ENCODE results near the gene PTPRT.

PTPRT gene

DNA sequence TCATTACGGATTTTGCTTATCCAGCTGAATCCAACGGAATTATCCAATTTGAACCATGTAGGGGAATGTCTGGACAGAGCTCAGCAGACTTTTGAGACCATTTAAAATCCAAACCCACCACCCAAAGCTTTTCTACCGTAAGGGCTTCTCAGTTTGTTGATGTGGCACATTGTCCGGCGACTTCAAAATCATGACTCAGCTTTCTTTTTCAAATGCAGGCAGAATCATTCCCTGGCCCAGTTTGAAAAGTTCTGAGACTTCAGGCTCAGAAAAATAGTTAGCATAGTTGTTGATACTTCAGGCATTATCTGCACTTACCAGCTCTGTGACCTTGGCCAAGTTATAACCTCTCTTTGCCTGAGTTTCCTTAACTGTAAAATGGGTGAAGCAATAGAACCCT is 182.2 kb downstream of the PTPRT start:
- POLR2A ChIA-PET, result no interaction called here
- CTCF ChIA-PET, result interaction anchor here (1.3 kb wide), 1 partner anchor 13 kb away, joined by 4 read pairs; no protein-coding TSS in a partner anchor
- no peak for DNase-seq (ENCODE audit: extremely low spot score)
- TF ChIP-seq, protein P1, sequence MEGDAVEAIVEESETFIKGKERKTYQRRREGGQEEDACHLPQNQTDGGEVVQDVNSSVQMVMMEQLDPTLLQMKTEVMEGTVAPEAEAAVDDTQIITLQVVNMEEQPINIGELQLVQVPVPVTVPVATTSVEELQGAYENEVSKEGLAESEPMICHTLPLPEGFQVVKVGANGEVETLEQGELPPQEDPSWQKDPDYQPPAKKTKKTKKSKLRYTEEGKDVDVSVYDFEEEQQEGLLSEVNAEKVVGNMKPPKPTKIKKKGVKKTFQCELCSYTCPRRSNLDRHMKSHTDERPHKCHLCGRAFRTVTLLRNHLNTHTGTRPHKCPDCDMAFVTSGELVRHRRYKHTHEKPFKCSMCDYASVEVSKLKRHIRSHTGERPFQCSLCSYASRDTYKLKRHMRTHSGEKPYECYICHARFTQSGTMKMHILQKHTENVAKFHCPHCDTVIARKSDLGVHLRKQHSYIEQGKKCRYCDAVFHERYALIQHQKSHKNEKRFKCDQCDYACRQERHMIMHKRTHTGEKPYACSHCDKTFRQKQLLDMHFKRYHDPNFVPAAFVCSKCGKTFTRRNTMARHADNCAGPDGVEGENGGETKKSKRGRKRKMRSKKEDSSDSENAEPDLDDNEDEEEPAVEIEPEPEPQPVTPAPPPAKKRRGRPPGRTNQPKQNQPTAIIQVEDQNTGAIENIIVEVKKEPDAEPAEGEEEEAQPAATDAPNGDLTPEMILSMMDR (IDR thresholded peaks at IDR 0.05; ENCODE audit: control extremely low read depth, extremely low read depth, low read depth, missing control alignments), result no peak

DNA sequence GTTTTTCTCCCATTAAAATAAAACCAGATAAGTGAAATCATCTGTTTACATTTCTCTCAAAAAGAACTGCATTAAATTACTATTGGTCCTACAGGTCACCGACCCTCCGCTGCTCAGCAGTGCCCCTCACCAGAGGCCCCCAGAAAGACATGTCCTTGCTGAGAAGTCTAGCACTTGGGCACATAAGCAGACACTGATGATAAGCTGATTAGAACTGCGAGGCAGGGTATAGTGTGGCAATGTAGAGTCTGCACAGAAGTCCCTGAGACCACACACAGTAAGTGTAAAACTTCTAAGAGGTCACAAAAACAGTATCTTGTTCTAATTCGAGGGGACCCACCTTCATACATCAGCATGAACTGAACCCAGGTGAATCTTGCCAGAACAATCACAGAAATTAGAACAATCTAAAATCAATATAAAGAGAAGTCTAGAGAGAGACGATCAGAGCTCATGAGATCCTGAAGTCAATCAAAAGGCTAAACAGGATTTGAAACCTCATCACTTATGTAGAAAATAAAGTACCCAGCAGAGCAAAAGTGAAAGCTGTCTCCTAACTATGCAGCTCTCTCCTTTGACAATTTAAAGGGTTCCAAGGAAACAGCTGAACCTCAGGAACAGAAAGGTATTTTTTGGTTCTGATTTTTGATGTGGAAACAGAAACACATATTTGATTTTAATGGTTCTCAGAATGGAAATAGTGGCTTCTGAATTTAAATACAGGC is 182.9 kb downstream of the PTPRT start:
- no peak for DNase-seq (ENCODE audit: extremely low spot score)
- ChIA-PET POLR2A (no interaction called here), CTCF (interaction anchor here (1.3 kb wide), 1 partner anchor 12 kb away, joined by 4 read pairs; no protein-coding TSS in a partner anchor)
- TF ChIP-seq, protein P1 (IDR thresholded peaks at IDR 0.05; ENCODE audit: control extremely low read depth, extremely low read depth, low read depth, missing control alignments), result no peak

DNA sequence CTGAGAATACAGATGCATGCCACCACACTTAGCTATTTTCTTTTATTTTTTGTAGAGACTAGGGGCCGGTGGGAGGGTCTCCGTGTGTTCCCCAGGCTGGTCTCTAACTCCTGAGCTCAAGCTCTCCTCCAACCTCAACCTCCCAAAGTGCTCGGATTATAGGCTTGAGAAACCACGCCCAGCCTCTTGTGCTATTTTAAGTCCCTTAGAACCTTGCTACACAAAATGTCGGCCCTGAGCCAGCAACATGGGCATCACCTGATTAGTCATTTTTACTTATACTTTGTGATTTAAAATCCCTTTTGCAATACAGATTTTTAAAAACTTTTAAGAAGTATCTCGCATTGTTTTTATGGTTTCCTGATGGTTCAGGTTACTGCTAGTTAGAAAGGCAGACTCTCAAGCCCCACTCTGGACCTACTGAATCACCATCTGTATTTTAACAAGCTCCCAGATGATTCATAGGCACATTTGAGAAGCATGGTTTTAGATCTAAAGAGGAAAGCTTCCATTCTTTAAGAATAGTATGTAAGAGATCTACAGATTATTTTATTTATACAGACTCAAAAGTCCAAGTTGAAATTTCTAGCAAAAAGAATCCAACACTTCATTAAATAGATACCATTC is 186.3 kb downstream of the PTPRT start:
- POLR2A ChIA-PET, result no interaction called here
- CTCF ChIA-PET, result no interaction called here
- TF ChIP-seq, protein P1 (IDR thresholded peaks at IDR 0.05; ENCODE audit: control extremely low read depth, extremely low read depth, low read depth, missing control alignments), result no peak
- DNase-seq (ENCODE audit: extremely low spot score), result no peak

DNA sequence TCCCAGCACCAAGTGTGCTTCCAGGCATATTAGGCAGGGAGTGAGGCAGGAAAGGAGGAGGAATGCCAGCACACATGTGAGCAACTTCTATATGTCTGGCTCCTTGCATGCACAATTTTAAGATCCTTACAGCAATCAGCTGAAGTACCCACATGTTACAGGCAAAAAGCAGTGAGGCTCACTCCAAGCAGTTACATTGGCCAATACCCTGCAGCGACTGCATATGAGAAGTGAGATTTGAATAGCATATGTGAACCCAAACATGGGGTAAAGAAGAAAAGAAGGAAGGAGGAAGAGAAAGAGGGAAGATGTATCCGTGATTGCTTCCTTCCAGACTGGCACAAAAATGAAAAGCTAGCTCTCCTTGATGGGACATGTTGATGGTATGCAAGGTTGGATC is 193.6 kb downstream of the PTPRT start:
- POLR2A ChIA-PET, result no interaction called here
- TF ChIP-seq, protein P1 (IDR thresholded peaks at IDR 0.05; ENCODE audit: control extremely low read depth, extremely low read depth, low read depth, missing control alignments), result no peak
- CTCF ChIA-PET, result interaction anchor here (1.6 kb wide), 1 partner anchor 13 kb away, joined by 4 read pairs; no protein-coding TSS in a partner anchor
- no peak for DNase-seq (ENCODE audit: extremely low spot score)

DNA sequence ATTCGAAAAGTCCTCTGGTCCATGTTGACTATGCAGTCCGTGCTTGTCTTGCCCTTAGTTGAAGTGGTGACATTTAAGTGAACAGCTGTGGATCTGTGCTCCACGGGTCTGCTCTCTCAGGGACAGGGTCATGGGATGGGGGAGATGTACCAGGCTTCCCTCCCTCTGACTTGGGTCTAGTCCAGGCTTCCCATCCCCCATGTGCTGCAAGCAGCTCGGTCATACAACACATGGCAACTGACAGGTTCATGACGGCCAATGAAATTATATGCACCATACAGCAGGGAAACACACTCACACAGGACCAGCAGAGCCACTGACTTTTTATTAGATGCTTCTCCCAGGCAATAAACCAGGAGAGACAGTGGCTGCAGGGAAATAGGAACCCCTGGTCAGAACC is 201.4 kb downstream of the PTPRT start:
- ChIA-PET POLR2A (no interaction called here), CTCF (no interaction called here)
- TF ChIP-seq, protein P1 (IDR thresholded peaks at IDR 0.05; ENCODE audit: control extremely low read depth, extremely low read depth, low read depth, missing control alignments), result no peak
- no peak for DNase-seq (ENCODE audit: extremely low spot score)

DNA sequence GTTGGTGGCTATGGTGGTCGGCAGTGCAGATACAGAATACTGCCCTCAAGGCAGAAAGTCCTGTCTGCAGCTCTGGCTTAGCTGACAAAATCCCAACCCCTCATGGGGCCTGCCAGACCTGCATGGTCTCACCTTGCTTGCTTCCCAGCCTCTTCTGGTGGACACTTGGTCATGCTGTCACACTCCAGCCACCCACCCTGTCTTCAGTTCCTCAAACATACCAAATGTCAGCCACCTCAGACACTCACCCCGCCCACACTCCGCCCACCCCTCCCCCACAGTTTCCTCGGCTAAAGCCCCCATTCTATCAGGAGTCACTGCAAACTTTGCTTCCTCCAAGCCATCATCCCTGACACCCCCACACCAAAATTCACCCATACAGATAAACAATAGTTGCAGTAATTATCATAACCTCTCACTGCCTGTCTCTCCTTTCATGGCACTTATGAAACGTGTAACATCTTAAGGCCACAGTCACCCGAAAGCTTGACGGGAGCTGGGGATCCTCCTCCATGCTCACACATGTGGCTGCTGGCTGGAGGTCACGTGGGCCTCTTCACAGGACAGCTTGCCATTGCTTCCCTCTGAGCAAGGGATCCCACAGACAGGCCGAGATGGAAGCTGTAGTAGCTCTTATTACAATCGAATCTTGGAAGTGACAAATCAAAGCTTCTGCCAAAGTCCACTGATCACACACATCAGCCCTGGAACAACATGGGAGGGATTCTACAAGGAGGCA is 202.2 kb downstream of the PTPRT start:
- DNase-seq (ENCODE audit: extremely low spot score), result no peak
- TF ChIP-seq, protein P1 (IDR thresholded peaks at IDR 0.05; ENCODE audit: control extremely low read depth, extremely low read depth, low read depth, missing control alignments), result no peak
- ChIA-PET CTCF (no interaction called here), POLR2A (no interaction called here)

Data from GM10248 (cell line).